A549 (cell line): ENCODE data around the gene ZNF335. TPM values are rescaled to one million over a fixed set of nuclear protein-coding genes. Genes with fewer than 3 reads are reported as not detected.
A peak's percentile ranks its signal among the peaks of the same experiment; 100 is the strongest.

Experiments used
- ATAC-seq, 2 experiments: fragments of 200-7000 bp in 1 of 2; fragments of >200 bp in 1 of 2; cut with Nextera tagmentation in 1 of 2; cut with Tn5 transposase in 1 of 2; 3 replicates each; pipeline versions ENCODE4 v1.8.0 to v1.9.1; 2018 to 2020; ENCODE audit warnings: mild to moderate bottlenecking in 1 of 2, moderate library complexity in 1 of 2
- CTCF ChIA-PET: fragments of 300-600 bp; sonication (Branson Sonifier 250); formaldehyde crosslinking; extraction: SDS; loops from one replicate; lab custom pipeline; 2021; ENCODE audit warnings: antibody characterized with exemption, inconsistent platforms; lab: Yijun Ruan, JAX
- POLR2A ChIA-PET: fragments of 350-600 bp; formaldehyde crosslinking; extraction: SDS; loops from one replicate; lab custom pipeline; 2021; ENCODE audit warnings: antibody characterized with exemption, inconsistent platforms; lab: Yijun Ruan, JAX
- DNase-seq, 2 experiments: peaks; one replicate each; pipeline versions ENCODE4 v3.0.0 to v3.0.0-alpha.2; 2011 to 2016; ENCODE audit warnings: low read depth in 1 of 2, low spot score in 1 of 2
- FAIRE-seq: peaks from 2 replicates; lab custom pipeline; 2011; peaks lifted over from hg19 to GRCh38; lab: Jason Lieb, UNC
- H3K27ac ChIP-seq, 2 experiments: fragments of >200 bp; sonication (Bioruptor Twin); formaldehyde crosslinking; 3 replicates each; pipeline ENCODE4 v1.5.1; 2016 to 2017
- H3K4me1 ChIP-seq: fragments of >200 bp; sonication (Bioruptor Twin); formaldehyde crosslinking; 3 replicates; pipeline ENCODE4 v1.6.1; 2016
- H3K4me2 ChIP-seq: fragments of >200 bp; sonication (Bioruptor Twin); formaldehyde crosslinking; 3 replicates; pipeline ENCODE4 v1.6.1; 2016
- H3K4me3 ChIP-seq: fragments of >200 bp; sonication (Bioruptor Twin); formaldehyde crosslinking; 3 replicates; pipeline ENCODE4 v1.5.1; 2016
- H3K9me3 ChIP-seq: fragments of >200 bp; sonication (Bioruptor Twin); formaldehyde crosslinking; 3 replicates; pipeline ENCODE4 v1.6.1; 2016
- BHLHE40 ChIP-seq: IDR thresholded peaks from 2 replicates; pipeline ENCODE4 v1.6.1; 2012; ENCODE audit warnings: low read depth, low read length, inconsistent platforms
- CBX2 ChIP-seq: fragments of 200-600 bp; sonication (generic); IDR thresholded peaks from 2 replicates; pipeline ENCODE4 v1.6.1; 2016; ENCODE audit warnings: low read depth, mild to moderate bottlenecking, borderline replicate concordance
- CEBPB ChIP-seq, 2 experiments: fragments of >200 bp in 1 of 2; sonication (Bioruptor Twin) in 1 of 2; formaldehyde crosslinking in 1 of 2; IDR thresholded peaks; 2 replicates each; pipeline ENCODE4 v1.6.1; 2012 to 2016
- HMGXB4 ChIP-seq: fragments of 250-450 bp; sonication (Bioruptor Pico); IDR thresholded peaks from 2 replicates; pipeline ENCODE4 v1.5.0; 2021; ENCODE audit warnings: mild to moderate bottlenecking, moderate library complexity, borderline replicate concordance
- HOXB13 ChIP-seq: fragments of 250-450 bp; sonication (Bioruptor Pico); IDR thresholded peaks from 2 replicates; pipeline ENCODE4 v1.5.0; 2020; ENCODE audit warnings: low read depth, mild to moderate bottlenecking, moderate library complexity
- KDM1A ChIP-seq: fragments of 200-600 bp; sonication (generic); IDR thresholded peaks from 2 replicates; pipeline ENCODE4 v1.6.1; 2016; ENCODE audit warnings: low read depth, mild to moderate bottlenecking
- KDM5A ChIP-seq: fragments of 200-600 bp; sonication (generic); IDR thresholded peaks from 2 replicates; pipeline ENCODE4 v1.6.1; 2016; ENCODE audit warnings: antibody characterized with exemption, mild to moderate bottlenecking
- MAX ChIP-seq: IDR thresholded peaks from 2 replicates; pipeline ENCODE4 v1.6.1; 2012
- MYC ChIP-seq: IDR thresholded peaks from 2 replicates; pipeline ENCODE4 v1.6.1; 2012; ENCODE audit warnings: mild to moderate bottlenecking, inconsistent platforms, low read length, improper control_type of control experiment, borderline replicate concordance
- NPAS2 ChIP-seq: fragments of 250-450 bp; sonication (Bioruptor Pico); IDR thresholded peaks from 2 replicates; pipeline ENCODE4 v1.8.0; 2022; ENCODE audit warnings: mild to moderate bottlenecking, moderate library complexity, borderline replicate concordance
- NR3C1 ChIP-seq: fragments of >200 bp; sonication (Bioruptor Twin); formaldehyde crosslinking; IDR thresholded peaks from 3 replicates; pipeline ENCODE4 v1.6.1; 2017
- POLR2A ChIP-seq: IDR thresholded peaks from 2 replicates; pipeline ENCODE4 v1.6.1; 2012; ENCODE audit warnings: mild to moderate bottlenecking, low read length
- POLR2AphosphoS2 ChIP-seq: conservative IDR thresholded peaks from 2 replicates; pipeline ENCODE4 v1.6.1; 2012; ENCODE audit warnings: low read length, improper control_type of control experiment, inconsistent platforms
- RAD21 ChIP-seq, 2 experiments: fragments of >200 bp in 1 of 2; sonication (Bioruptor Twin) in 1 of 2; formaldehyde crosslinking in 1 of 2; IDR thresholded peaks in 1 of 2; conservative IDR thresholded peaks in 1 of 2; 2 replicates in 1 of 2; 3 replicates in 1 of 2; pipeline ENCODE4 v1.6.1; 2012 to 2018; ENCODE audit warnings: inconsistent platforms in 1 of 2
- RNF2 ChIP-seq: fragments of 200-600 bp; sonication (generic); IDR thresholded peaks from 2 replicates; pipeline ENCODE4 v1.6.1; 2016; ENCODE audit warnings: low read depth, mild to moderate bottlenecking, antibody characterized with exemption, moderate library complexity, borderline replicate concordance
- SMC3 ChIP-seq: fragments of >200 bp; sonication (Bioruptor Twin); formaldehyde crosslinking; IDR thresholded peaks from 3 replicates; pipeline ENCODE4 v1.6.1; 2018; ENCODE audit warnings: inconsistent platforms
- TFCP2L1 ChIP-seq: fragments of 250-450 bp; sonication (Bioruptor Pico); IDR thresholded peaks from 2 replicates; pipeline ENCODE4 v1.5.0; 2021; ENCODE audit warnings: mild to moderate bottlenecking
- TP53 ChIP-seq: fragments of 250-450 bp; sonication (Bioruptor Pico); IDR thresholded peaks from 2 replicates; pipeline ENCODE4 v1.5.0; 2021; ENCODE audit warnings: mild to moderate bottlenecking, moderate library complexity
- ZC3H11A ChIP-seq: fragments of 450-650 bp; IDR thresholded peaks from 2 replicates; pipeline ENCODE4 v1.6.1; 2014; ENCODE audit warnings: antibody characterized with exemption, mild to moderate bottlenecking
- ZFP36 ChIP-seq: fragments of 450-650 bp; IDR thresholded peaks from 2 replicates; pipeline ENCODE4 v1.6.1; 2014; ENCODE audit warnings: borderline replicate concordance; ENCODE audit not compliant: partially characterized antibody
- WGBS: methylation state at CpG from one replicate; pipeline ENCODE4 v1.1.6; 2017; ENCODE audit errors: missing lambda C conversion rate; 5-methylcytosine and 5-hydroxymethylcytosine counted together
- polyA plus RNA-seq, 4 experiments: library from polyadenylated mRNA; depleted of rRNA in 3 of 4; stranded (reverse); fragments of >200 nt; fragmentation: RNase III in 1 of 4; extraction: RNeasy Plus Mini Kit Qiagen cat#74134 plus additional on column Dnase treatment in 1 of 4; gene quantifications; 2 replicates in 3 of 4; 3 replicates in 1 of 4; pipeline ENCODE4 v1.2.3, GENCODE V29; 2011 to 2017
- TF ChIP-seq, protein P1 (sequence below): IDR thresholded peaks from 2 replicates; pipeline ENCODE4 v1.6.1; 2012
- TF ChIP-seq, protein P2 (sequence below): fragments of 200-600 bp; sonication (generic); IDR thresholded peaks from 2 replicates; pipeline ENCODE4 v1.6.1; 2016; ENCODE audit warnings: antibody characterized with exemption, mild to moderate bottlenecking, moderate library complexity
- TF ChIP-seq, protein P3 (sequence below): fragments of >200 bp; sonication (Bioruptor Twin); formaldehyde crosslinking; IDR thresholded peaks from 3 replicates; pipeline ENCODE4 v1.5.1; 2016

Gene ZNF335
- polyA plus RNA-seq, 2 of the 4 experiments (the other 2 are of a cell fraction), result 7.3 to 9.3 TPM

GRCh38 chr20:46014517-46015396 lies 42.8 kb upstream of the ZNF335 start:
- FAIRE-seq (no peak), ATAC-seq (no peak), DNase-seq (no peak)
- Histone ChIP-seq H3K9me3 (no peaks in the 10 kb centered on the region), H3K4me1 (peaks cover 8% of the 10 kb centered on the region), H3K4me2 (peak overlapping the region; percentile 100), H3K27ac (no peak overlapping the region), H3K4me3 (peak overlapping the region; percentile 44; the same call in 1 of the 3 replicates)
- WGBS, result 40% methylated on average over 7 of the region's 7 CpGs
- TF ChIP-seq CBX2 (no peak), NR3C1 (no peak), MAX (no peak), RAD21 (conservative IDR thresholded peaks at IDR 0.05 in 1 of 2, IDR thresholded peaks at IDR 0.05 in 1 of 2) (no peak), TP53 (no peak), ZC3H11A (no peak), BHLHE40 (no peak), HMGXB4 (CRISPR knock-in tag) (no peak), TFCP2L1 (no peak), NPAS2 (CRISPR knock-in tag) (no peak)
- CTCF ChIA-PET, result interaction anchor here (0.6 to 20.1 kb wide), 60 partner anchors 9 to 919 kb away, joined by 3 to 450 read pairs (median 4); partner anchors contain the start of genes ELMO2, SLC12A5, ZNF335 and ZSWIM1
- POLR2A ChIA-PET, result interaction anchor here (1.0 to 1.2 kb wide), 2 partner anchors 28 to 333 kb away, joined by 3 to 5 read pairs; no protein-coding TSS in a partner anchor

DNA sequence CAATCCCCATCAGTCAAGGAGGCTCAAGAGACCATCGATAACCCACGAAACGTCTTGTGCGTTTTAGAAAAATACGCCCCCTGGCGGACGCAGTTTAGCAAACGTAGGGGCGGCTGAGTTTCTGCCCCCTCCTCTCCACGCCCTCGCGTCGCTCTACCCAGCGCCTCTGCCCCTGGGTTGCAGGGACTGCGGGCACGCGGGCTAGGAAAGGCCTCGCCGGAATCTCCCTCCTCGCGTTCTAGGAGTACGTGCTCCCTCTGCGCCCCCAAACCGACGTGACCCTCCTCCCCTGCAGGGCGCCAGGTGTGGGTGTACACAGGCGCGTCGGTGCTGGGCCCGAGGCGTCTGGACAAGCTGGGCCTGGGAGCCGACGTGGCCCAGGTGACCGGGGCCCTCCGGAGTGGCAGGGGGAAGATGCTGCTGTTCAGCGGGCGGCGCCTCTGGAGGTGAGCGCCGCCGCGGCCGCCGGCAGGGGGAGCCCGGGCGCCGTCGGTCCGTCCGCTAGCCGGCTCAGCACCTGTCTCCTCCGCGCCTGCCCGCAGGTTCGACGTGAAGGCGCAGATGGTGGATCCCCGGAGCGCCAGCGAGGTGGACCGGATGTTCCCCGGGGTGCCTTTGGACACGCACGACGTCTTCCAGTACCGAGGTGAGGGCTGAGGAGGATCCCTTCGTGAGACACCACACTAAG lies 42.0 kb upstream of the ZNF335 start:
- POLR2A ChIA-PET, result interaction anchor here (0.6 to 1.2 kb wide), 3 partner anchors 27 to 1587 kb away, joined by 3 to 5 read pairs (median 5); no protein-coding TSS in a partner anchor

More for the DNA sequence above, 42.0 kb upstream of the ZNF335 start:
- DNase-seq (peak; percentile 68 to 81), ATAC-seq (peak; percentile 89 to 93), FAIRE-seq (no peak)
- H3K4me1 ChIP-seq, result peaks cover 8% of the 10 kb centered on the region
- no peak for TF ChIP-seq KDM5A
- peak; percentile 53 to 83 for TF ChIP-seq RAD21 (conservative IDR thresholded peaks at IDR 0.05 in 1 of 2, IDR thresholded peaks at IDR 0.05 in 1 of 2)
- TF ChIP-seq ZFP36, result no peak
- peak; percentile 66 for TF ChIP-seq SMC3
- TF ChIP-seq RNF2, result peak; percentile 51; the same call in 1 of the 2 replicates
- TF ChIP-seq, protein P1, sequence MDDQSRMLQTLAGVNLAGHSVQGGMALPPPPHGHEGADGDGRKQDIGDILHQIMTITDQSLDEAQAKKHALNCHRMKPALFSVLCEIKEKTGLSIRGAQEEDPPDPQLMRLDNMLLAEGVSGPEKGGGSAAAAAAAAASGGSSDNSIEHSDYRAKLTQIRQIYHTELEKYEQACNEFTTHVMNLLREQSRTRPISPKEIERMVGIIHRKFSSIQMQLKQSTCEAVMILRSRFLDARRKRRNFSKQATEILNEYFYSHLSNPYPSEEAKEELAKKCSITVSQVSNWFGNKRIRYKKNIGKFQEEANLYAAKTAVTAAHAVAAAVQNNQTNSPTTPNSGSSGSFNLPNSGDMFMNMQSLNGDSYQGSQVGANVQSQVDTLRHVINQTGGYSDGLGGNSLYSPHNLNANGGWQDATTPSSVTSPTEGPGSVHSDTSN, result no peak
- TF ChIP-seq MAX, result peak; percentile 76
- TF ChIP-seq, protein P2, sequence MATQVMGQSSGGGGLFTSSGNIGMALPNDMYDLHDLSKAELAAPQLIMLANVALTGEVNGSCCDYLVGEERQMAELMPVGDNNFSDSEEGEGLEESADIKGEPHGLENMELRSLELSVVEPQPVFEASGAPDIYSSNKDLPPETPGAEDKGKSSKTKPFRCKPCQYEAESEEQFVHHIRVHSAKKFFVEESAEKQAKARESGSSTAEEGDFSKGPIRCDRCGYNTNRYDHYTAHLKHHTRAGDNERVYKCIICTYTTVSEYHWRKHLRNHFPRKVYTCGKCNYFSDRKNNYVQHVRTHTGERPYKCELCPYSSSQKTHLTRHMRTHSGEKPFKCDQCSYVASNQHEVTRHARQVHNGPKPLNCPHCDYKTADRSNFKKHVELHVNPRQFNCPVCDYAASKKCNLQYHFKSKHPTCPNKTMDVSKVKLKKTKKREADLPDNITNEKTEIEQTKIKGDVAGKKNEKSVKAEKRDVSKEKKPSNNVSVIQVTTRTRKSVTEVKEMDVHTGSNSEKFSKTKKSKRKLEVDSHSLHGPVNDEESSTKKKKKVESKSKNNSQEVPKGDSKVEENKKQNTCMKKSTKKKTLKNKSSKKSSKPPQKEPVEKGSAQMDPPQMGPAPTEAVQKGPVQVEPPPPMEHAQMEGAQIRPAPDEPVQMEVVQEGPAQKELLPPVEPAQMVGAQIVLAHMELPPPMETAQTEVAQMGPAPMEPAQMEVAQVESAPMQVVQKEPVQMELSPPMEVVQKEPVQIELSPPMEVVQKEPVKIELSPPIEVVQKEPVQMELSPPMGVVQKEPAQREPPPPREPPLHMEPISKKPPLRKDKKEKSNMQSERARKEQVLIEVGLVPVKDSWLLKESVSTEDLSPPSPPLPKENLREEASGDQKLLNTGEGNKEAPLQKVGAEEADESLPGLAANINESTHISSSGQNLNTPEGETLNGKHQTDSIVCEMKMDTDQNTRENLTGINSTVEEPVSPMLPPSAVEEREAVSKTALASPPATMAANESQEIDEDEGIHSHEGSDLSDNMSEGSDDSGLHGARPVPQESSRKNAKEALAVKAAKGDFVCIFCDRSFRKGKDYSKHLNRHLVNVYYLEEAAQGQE, result no peak
- no peak for TF ChIP-seq POLR2AphosphoS2
- no peak for TF ChIP-seq MYC
- 0 out of 2 replicates have a peak, but pooled peaks have one; percentile 23 for TF ChIP-seq POLR2A
- TF ChIP-seq CEBPB (IDR thresholded peaks at IDR 0.05), result no peak
- TF ChIP-seq KDM1A, result 0 out of 2 replicates have a peak, but pooled peaks have one; percentile 28
- TF ChIP-seq, protein P3, sequence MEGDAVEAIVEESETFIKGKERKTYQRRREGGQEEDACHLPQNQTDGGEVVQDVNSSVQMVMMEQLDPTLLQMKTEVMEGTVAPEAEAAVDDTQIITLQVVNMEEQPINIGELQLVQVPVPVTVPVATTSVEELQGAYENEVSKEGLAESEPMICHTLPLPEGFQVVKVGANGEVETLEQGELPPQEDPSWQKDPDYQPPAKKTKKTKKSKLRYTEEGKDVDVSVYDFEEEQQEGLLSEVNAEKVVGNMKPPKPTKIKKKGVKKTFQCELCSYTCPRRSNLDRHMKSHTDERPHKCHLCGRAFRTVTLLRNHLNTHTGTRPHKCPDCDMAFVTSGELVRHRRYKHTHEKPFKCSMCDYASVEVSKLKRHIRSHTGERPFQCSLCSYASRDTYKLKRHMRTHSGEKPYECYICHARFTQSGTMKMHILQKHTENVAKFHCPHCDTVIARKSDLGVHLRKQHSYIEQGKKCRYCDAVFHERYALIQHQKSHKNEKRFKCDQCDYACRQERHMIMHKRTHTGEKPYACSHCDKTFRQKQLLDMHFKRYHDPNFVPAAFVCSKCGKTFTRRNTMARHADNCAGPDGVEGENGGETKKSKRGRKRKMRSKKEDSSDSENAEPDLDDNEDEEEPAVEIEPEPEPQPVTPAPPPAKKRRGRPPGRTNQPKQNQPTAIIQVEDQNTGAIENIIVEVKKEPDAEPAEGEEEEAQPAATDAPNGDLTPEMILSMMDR, result peak; percentile 74
- TF ChIP-seq HOXB13 (CRISPR knock-in tag), result no peak
- CTCF ChIA-PET, result interaction anchor here (0.6 to 20.1 kb wide), 79 partner anchors 10 to 918 kb away, joined by 3 to 450 read pairs (median 4); partner anchors contain the start of genes ELMO2, SLC12A5, ZNF335 and ZSWIM1
- H3K4me2 ChIP-seq, result peak overlapping the region; percentile 100
- H3K9me3 ChIP-seq, result no peaks in the 10 kb centered on the region
- H3K4me3 ChIP-seq, result peak overlapping the region; percentile 44
- WGBS, result 5% methylated on average over 28 of the region's 67 CpGs
- peak overlapping the region; percentile 44 to 69; a peak in 2 of 6 replicates for H3K27ac ChIP-seq
